Measurements from ENCODE around the gene CCNI. TPM values are rescaled to one million over a fixed set of nuclear protein-coding genes. Genes with fewer than 3 reads are reported as not detected.

CCNI gene
- total and polyA plus RNA-seq, 4 donors: 36.2 to 87.5 (median 62.3) TPM

DNA sequence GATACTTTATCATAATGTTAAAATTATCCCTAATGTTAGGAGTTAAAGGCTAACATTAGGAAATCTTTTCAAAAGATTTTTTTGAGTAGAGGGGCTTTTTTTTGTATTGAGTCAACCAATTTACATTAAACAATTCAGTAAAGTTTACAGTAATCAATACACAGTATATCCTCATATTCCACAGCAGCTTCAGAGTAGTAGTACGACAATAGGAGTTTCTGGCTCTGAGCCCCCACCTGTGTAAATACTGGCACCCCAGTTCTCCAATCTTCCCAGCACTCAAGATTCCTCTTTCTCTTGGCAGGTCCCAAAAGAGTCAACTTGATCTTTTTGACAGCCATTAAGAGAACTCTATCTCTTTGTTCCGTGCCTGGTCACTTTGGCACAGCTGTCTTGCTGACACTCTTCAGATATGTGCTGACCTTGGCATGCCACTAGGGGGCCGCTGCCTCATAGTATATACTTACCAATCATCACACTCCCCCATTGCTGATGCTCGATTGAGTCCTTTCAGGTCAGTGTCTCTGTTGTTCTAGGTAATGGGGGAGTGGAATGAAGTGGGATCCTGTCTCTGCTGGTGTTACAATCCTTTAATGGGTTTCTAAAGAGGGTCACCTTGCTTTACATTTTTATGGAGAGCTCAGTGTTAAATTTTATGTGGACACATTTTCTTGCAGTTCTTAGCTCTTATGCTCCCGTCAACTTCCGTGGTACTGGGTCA is 19.5 kb upstream of the CCNI start:
- Histone ChIP-seq H3K4me3 (ENCODE audit: low read depth in 1 of 3, low read length in 3 of 3) (no peak overlapping the region), H3K9ac (ENCODE audit: low read depth in 1 of 2, low read length in 2 of 2) (no peak overlapping the region), H3K9me3 (ENCODE audit: control insufficient read depth in 4 of 4, low read length in 3 of 4) (no peaks in the 10 kb centered on the region), H3K4me1 (ENCODE audit: control insufficient read depth in 4 of 4, insufficient read depth in 4 of 4, low read length in 3 of 4) (peaks cover 0 to 3% (median 0%) of the 10 kb centered on the region in 4 donors), H3K36me3 (ENCODE audit: control insufficient read depth in 4 of 4, insufficient read depth in 3 of 4, low read depth in 1 of 4, low read length in 3 of 4) (no peaks in the 10 kb centered on the region), H3K27me3 (ENCODE audit: control insufficient read depth in 4 of 4, insufficient read depth in 4 of 4, low read length in 3 of 4) (no peaks in the 10 kb centered on the region), H3K27ac (ENCODE audit: low read depth in 1 of 2, low read length in 2 of 2) (no peak overlapping the region)
- DNase-seq (ENCODE audit: low spot score): peak; percentile 60
- 45% methylated on average over 6 of the region's 6 CpGs for WGBS
- TF ChIP-seq, protein P1, sequence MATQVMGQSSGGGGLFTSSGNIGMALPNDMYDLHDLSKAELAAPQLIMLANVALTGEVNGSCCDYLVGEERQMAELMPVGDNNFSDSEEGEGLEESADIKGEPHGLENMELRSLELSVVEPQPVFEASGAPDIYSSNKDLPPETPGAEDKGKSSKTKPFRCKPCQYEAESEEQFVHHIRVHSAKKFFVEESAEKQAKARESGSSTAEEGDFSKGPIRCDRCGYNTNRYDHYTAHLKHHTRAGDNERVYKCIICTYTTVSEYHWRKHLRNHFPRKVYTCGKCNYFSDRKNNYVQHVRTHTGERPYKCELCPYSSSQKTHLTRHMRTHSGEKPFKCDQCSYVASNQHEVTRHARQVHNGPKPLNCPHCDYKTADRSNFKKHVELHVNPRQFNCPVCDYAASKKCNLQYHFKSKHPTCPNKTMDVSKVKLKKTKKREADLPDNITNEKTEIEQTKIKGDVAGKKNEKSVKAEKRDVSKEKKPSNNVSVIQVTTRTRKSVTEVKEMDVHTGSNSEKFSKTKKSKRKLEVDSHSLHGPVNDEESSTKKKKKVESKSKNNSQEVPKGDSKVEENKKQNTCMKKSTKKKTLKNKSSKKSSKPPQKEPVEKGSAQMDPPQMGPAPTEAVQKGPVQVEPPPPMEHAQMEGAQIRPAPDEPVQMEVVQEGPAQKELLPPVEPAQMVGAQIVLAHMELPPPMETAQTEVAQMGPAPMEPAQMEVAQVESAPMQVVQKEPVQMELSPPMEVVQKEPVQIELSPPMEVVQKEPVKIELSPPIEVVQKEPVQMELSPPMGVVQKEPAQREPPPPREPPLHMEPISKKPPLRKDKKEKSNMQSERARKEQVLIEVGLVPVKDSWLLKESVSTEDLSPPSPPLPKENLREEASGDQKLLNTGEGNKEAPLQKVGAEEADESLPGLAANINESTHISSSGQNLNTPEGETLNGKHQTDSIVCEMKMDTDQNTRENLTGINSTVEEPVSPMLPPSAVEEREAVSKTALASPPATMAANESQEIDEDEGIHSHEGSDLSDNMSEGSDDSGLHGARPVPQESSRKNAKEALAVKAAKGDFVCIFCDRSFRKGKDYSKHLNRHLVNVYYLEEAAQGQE (IDR thresholded peaks at IDR 0.05): no peak
- TF ChIP-seq, protein P2, sequence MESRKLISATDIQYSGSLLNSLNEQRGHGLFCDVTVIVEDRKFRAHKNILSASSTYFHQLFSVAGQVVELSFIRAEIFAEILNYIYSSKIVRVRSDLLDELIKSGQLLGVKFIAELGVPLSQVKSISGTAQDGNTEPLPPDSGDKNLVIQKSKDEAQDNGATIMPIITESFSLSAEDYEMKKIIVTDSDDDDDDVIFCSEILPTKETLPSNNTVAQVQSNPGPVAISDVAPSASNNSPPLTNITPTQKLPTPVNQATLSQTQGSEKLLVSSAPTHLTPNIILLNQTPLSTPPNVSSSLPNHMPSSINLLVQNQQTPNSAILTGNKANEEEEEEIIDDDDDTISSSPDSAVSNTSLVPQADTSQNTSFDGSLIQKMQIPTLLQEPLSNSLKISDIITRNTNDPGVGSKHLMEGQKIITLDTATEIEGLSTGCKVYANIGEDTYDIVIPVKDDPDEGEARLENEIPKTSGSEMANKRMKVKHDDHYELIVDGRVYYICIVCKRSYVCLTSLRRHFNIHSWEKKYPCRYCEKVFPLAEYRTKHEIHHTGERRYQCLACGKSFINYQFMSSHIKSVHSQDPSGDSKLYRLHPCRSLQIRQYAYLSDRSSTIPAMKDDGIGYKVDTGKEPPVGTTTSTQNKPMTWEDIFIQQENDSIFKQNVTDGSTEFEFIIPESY (IDR thresholded peaks at IDR 0.05): no peak
- TF ChIP-seq RXRA (IDR thresholded peaks at IDR 0.05) (no peak), RAD21 (IDR thresholded peaks at IDR 0.05) (peak; percentile 78 to 87), SP1 (IDR thresholded peaks at IDR 0.05) (no peak), YY1 (IDR thresholded peaks at IDR 0.05) (no peak), HNF4G (IDR thresholded peaks at IDR 0.05) (no peak), GABPA (IDR thresholded peaks at IDR 0.05 in 1 of 2, conservative IDR thresholded peaks at IDR 0.05 in 1 of 2) (no peak), TAF1 (conservative IDR thresholded peaks at IDR 0.05) (no peak), EGR1 (IDR thresholded peaks at IDR 0.05; ENCODE audit: low read depth in 2 of 2) (no peak), NR2F2 (IDR thresholded peaks at IDR 0.05) (no peak), FOXA1 (IDR thresholded peaks at IDR 0.05) (no peak), JUND (IDR thresholded peaks at IDR 0.05) (no peak)
- TF ChIP-seq, protein P3, sequence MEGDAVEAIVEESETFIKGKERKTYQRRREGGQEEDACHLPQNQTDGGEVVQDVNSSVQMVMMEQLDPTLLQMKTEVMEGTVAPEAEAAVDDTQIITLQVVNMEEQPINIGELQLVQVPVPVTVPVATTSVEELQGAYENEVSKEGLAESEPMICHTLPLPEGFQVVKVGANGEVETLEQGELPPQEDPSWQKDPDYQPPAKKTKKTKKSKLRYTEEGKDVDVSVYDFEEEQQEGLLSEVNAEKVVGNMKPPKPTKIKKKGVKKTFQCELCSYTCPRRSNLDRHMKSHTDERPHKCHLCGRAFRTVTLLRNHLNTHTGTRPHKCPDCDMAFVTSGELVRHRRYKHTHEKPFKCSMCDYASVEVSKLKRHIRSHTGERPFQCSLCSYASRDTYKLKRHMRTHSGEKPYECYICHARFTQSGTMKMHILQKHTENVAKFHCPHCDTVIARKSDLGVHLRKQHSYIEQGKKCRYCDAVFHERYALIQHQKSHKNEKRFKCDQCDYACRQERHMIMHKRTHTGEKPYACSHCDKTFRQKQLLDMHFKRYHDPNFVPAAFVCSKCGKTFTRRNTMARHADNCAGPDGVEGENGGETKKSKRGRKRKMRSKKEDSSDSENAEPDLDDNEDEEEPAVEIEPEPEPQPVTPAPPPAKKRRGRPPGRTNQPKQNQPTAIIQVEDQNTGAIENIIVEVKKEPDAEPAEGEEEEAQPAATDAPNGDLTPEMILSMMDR (IDR thresholded peaks at IDR 0.05; ENCODE audit: low read depth, low read length, missing input control): peak; percentile 84
- TF ChIP-seq, protein P4, sequence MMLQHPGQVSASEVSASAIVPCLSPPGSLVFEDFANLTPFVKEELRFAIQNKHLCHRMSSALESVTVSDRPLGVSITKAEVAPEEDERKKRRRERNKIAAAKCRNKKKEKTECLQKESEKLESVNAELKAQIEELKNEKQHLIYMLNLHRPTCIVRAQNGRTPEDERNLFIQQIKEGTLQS (IDR thresholded peaks at IDR 0.05): no peak
- TF ChIP-seq, protein P5, sequence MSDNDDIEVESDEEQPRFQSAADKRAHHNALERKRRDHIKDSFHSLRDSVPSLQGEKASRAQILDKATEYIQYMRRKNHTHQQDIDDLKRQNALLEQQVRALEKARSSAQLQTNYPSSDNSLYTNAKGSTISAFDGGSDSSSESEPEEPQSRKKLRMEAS (IDR thresholded peaks at IDR 0.05): no peak
